ENCODE data around the gene NLRP13. TPM values are rescaled to one million over a fixed set of nuclear protein-coding genes. Genes with fewer than 3 reads are reported as not detected.

The NLRP13 gene
- total and polyA plus RNA-seq, 2 of the 8 experiments (the other 6 are each of a cell fraction or from before 2014, with no cell fraction given), result not detected

DNA sequence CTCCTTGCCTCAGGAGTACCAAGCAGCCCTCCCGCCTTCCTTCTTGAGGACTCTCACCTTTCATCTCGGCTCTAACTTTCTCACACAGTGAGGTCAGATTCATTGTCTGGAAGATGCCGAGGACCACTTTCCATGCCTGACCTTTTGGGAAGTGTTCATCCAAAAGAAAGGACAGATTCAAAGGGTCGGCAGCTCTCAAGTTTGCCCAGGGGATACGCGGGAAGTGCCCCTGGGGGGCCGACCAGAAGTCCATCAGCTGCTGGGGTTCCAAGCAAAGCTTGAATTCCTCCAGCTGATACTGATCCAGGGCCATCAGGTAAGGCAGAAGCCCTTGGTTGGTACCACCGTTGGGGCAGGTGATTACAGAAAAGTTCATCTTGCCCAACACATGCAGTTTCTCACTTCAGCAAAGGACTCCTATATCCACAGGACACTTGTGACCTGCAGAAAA is at the start of gene NLRP13 (continued):
- no peak for TF ChIP-seq KDM5A (IDR thresholded peaks at IDR 0.05; ENCODE audit: low read length)
- no peak for TF ChIP-seq SAP30 (IDR thresholded peaks at IDR 0.05; ENCODE audit: insufficient read depth, insufficient replicate concordance, low read length)
- no peak for TF ChIP-seq JUN (IDR thresholded peaks at IDR 0.05; ENCODE audit: low read depth, low read length)
- no peak for TF ChIP-seq FOSL1 (IDR thresholded peaks at IDR 0.05; ENCODE audit: insufficient read depth, low read depth, low read length)
- TF ChIP-seq CEBPB (IDR thresholded peaks at IDR 0.05; ENCODE audit: low read depth, low read length), result no peak
- TF ChIP-seq JUND (IDR thresholded peaks at IDR 0.05; ENCODE audit: low read length), result no peak
- no peak for TF ChIP-seq RFX5 (IDR thresholded peaks at IDR 0.05; ENCODE audit: borderline replicate concordance, low read depth, low read length)
- TF ChIP-seq EP300 (IDR thresholded peaks at IDR 0.05; ENCODE audit: borderline replicate concordance in 1 of 2, low read depth in 2 of 2, low read length in 2 of 2), result no peak
- TF ChIP-seq, protein P1, sequence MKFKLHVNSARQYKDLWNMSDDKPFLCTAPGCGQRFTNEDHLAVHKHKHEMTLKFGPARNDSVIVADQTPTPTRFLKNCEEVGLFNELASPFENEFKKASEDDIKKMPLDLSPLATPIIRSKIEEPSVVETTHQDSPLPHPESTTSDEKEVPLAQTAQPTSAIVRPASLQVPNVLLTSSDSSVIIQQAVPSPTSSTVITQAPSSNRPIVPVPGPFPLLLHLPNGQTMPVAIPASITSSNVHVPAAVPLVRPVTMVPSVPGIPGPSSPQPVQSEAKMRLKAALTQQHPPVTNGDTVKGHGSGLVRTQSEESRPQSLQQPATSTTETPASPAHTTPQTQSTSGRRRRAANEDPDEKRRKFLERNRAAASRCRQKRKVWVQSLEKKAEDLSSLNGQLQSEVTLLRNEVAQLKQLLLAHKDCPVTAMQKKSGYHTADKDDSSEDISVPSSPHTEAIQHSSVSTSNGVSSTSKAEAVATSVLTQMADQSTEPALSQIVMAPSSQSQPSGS (IDR thresholded peaks at IDR 0.05; ENCODE audit: low read length), result no peak
- TF ChIP-seq TBP (IDR thresholded peaks at IDR 0.05; ENCODE audit: low read depth, low read length), result no peak
- TF ChIP-seq TCF12 (IDR thresholded peaks at IDR 0.05; ENCODE audit: low read depth, low read length), result no peak
- no peak for TF ChIP-seq SUZ12 (IDR thresholded peaks at IDR 0.05; ENCODE audit: low read length)
- no peak for TF ChIP-seq CBX8 (IDR thresholded peaks at IDR 0.05; ENCODE audit: borderline replicate concordance, low read depth, low read length)
- no peak for TF ChIP-seq SIRT6 (IDR thresholded peaks at IDR 0.05; ENCODE audit: low read length)

All from H1 (cell line).